Body of pancreas (tissue), 4 donors: ENCODE results near the gene PPFIBP2.

Experiments used
- CTCF ChIP-seq, 7 experiments: fragments of 450-650 bp in 4 of 7; fragments of 200-600 bp in 3 of 7; sonication (generic) in 3 of 7; IDR thresholded peaks; one replicate each; pipeline ENCODE4 v1.5.1; 2016 to 2019; ENCODE audit warnings: antibody characterized with exemption in 7 of 7
- POLR2A ChIP-seq, 3 donors: fragments of 450-650 bp; IDR thresholded peaks; one replicate each; pipeline ENCODE4 v1.6.1; 2016; ENCODE audit warnings: antibody characterized with exemption in 3 of 3, mild to moderate bottlenecking in 2 of 3

GRCh38 chr11:7570241-7570640 lies 56.4 kb downstream of the PPFIBP2 start:
- no peak for TF ChIP-seq CTCF (IDR thresholded peaks at IDR 0.05)
- no peak for TF ChIP-seq POLR2A (IDR thresholded peaks at IDR 0.05)
